Mesenchymal stem cell (in vitro differentiated cells and primary cell): ENCODE measurements around the gene KRTAP19-4. TPM values are rescaled to one million over a fixed set of nuclear protein-coding genes. Genes with fewer than 3 reads are reported as not detected.

ENCODE experiments used
- DNase-seq: peaks from one replicate; pipeline ENCODE4 v3.0.0-alpha.2; 2013
- H2AFZ ChIP-seq: one replicate; pipeline ENCODE4 v1.6.1; 2013; ENCODE audit warnings: low read depth, mild to moderate bottlenecking, control low read depth, inconsistent platforms, low read length, moderate library complexity
- H2AK5ac ChIP-seq: 2 replicates; pipeline ENCODE4 v1.6.1; 2013; ENCODE audit warnings: low read length, moderate library complexity, mild to moderate bottlenecking, inconsistent platforms; ENCODE audit not compliant: severe bottlenecking
- H2BK120ac ChIP-seq: one replicate; pipeline ENCODE4 v1.6.1; 2013; ENCODE audit warnings: low read depth, mild to moderate bottlenecking, inconsistent platforms, low read length, moderate library complexity
- H2BK12ac ChIP-seq, 2 experiments: one replicate each; pipeline ENCODE4 v1.6.1; 2013; ENCODE audit warnings: inconsistent platforms in 2 of 2, low read length in 2 of 2, mild to moderate bottlenecking in 2 of 2, moderate library complexity in 2 of 2, control low read depth in 1 of 2
- H2BK15ac ChIP-seq: one replicate; pipeline ENCODE4 v1.6.1; 2013; ENCODE audit warnings: mild to moderate bottlenecking, low read depth, inconsistent platforms; ENCODE audit not compliant: poor library complexity, severe bottlenecking
- H2BK5ac ChIP-seq: 2 replicates; pipeline ENCODE4 v1.6.1; 2013; ENCODE audit warnings: low read depth, mild to moderate bottlenecking, low read length, control low read depth, inconsistent platforms; ENCODE audit not compliant: poor library complexity, severe bottlenecking
- H3K14ac ChIP-seq, 2 experiments: one replicate each; pipeline ENCODE4 v1.6.1; 2013; ENCODE audit warnings: inconsistent platforms in 2 of 2, low read length in 2 of 2, control low read depth in 1 of 2, mild to moderate bottlenecking in 1 of 2, moderate library complexity in 1 of 2
- H3K18ac ChIP-seq, 2 experiments: one replicate each; pipeline ENCODE4 v1.6.1; 2013; ENCODE audit warnings: inconsistent platforms in 2 of 2, low read length in 2 of 2, control low read depth in 1 of 2, low read depth in 1 of 2, mild to moderate bottlenecking in 1 of 2
- H3K23ac ChIP-seq, 2 experiments: one replicate each; pipeline ENCODE4 v1.6.1; 2013; ENCODE audit warnings: inconsistent platforms in 2 of 2, low read length in 2 of 2, mild to moderate bottlenecking in 2 of 2, moderate library complexity in 2 of 2, control low read depth in 1 of 2
- H3K27ac ChIP-seq: 2 replicates; pipeline ENCODE4 v1.5.1; 2013; ENCODE audit warnings: mild to moderate bottlenecking, moderate library complexity, low read length, control low read depth, inconsistent platforms; ENCODE audit not compliant: poor library complexity, severe bottlenecking
- H3K27me3 ChIP-seq, 2 experiments: 2 replicates each; pipeline versions ENCODE4 v1.6.1 to v1.7.0; 2013; ENCODE audit warnings: low read length in 2 of 2, mild to moderate bottlenecking in 2 of 2, moderate library complexity in 2 of 2, control low read depth in 1 of 2, inconsistent platforms in 1 of 2; ENCODE audit not compliant: control insufficient read depth in 1 of 2, insufficient read depth in 1 of 2
- H3K36me3 ChIP-seq, 2 experiments: 2 replicates each; pipeline versions ENCODE4 v1.6.1 to v1.7.0; 2013; ENCODE audit warnings: low read length in 2 of 2, control low read depth in 1 of 2, inconsistent platforms in 1 of 2, low read depth in 1 of 2, mild to moderate bottlenecking in 1 of 2; ENCODE audit not compliant: insufficient read depth in 2 of 2, control insufficient read depth in 1 of 2
- H3K4ac ChIP-seq, 2 experiments: one replicate each; pipeline ENCODE4 v1.6.1; 2013; ENCODE audit warnings: inconsistent platforms in 2 of 2, low read length in 2 of 2, mild to moderate bottlenecking in 2 of 2, moderate library complexity in 2 of 2, control low read depth in 1 of 2, low read depth in 1 of 2
- H3K4me1 ChIP-seq: 2 replicates; pipeline ENCODE4 v1.6.1; 2013; ENCODE audit warnings: low read depth, low read length, control low read depth; ENCODE audit not compliant: control insufficient read depth, insufficient read depth
- H3K4me2 ChIP-seq: 2 replicates; pipeline ENCODE4 v1.6.1; 2013; ENCODE audit warnings: low read length, mild to moderate bottlenecking, inconsistent platforms; ENCODE audit not compliant: poor library complexity, severe bottlenecking
- H3K4me3 ChIP-seq, 2 experiments: 2 replicates each; pipeline versions ENCODE4 v1.5.1 to v1.7.0; 2013; ENCODE audit warnings: low read length in 2 of 2, mild to moderate bottlenecking in 2 of 2, control low read depth in 1 of 2, low read depth in 1 of 2; ENCODE audit not compliant: insufficient read depth in 1 of 2
- H3K79me1 ChIP-seq: replicated peaks from 2 replicates; pipeline ENCODE4 v1.6.1; 2013; ENCODE audit warnings: mild to moderate bottlenecking, control low read depth, low read length, inconsistent platforms; ENCODE audit not compliant: poor library complexity, severe bottlenecking
- H3K9ac ChIP-seq: 2 replicates; pipeline ENCODE4 v1.7.0; 2013; ENCODE audit warnings: mild to moderate bottlenecking, low read length, moderate library complexity
- H3K9me3 ChIP-seq: 2 replicates; pipeline ENCODE4 v1.7.0; 2013; ENCODE audit warnings: mild to moderate bottlenecking, low read length; ENCODE audit not compliant: control insufficient read depth
- H4K8ac ChIP-seq: one replicate; pipeline ENCODE4 v1.6.1; 2013; ENCODE audit warnings: inconsistent platforms, mild to moderate bottlenecking, low read length, moderate library complexity
- H4K91ac ChIP-seq: one replicate; pipeline ENCODE4 v1.6.1; 2013; ENCODE audit warnings: mild to moderate bottlenecking, low read length, inconsistent platforms
- WGBS: methylation state at CpG from one replicate; pipeline ENCODE4 v1.1.7; 2013; ENCODE audit warnings: mixed read lengths; 5-methylcytosine and 5-hydroxymethylcytosine counted together
- small RNA-seq: library from polyadenylated mRNA; stranded (forward); fragments of <200 nt; extraction: miRNeasy Mini kit (QIAGEN cat#:217004); gene quantifications from one replicate; pipeline ENCODE3, GENCODE V24; 2013; ENCODE audit warnings: low read depth

Gene KRTAP19-4

GRCh38 chr21:30447056-30447455, 49.9 kb downstream of the KRTAP19-4 start:
- no peak overlapping the region for H2BK15ac ChIP-seq
- no peak overlapping the region for H3K23ac ChIP-seq
- no peak overlapping the region for H4K8ac ChIP-seq
- H4K91ac ChIP-seq = no peak overlapping the region
- no peak for DNase-seq
- no peak overlapping the region for H2BK5ac ChIP-seq
- H3K14ac ChIP-seq = no peak overlapping the region
- H3K9ac ChIP-seq = no peak overlapping the region
- no peak overlapping the region for H3K4me3 ChIP-seq
- 53% methylated on average over 4 of the region's 4 CpGs for WGBS
- H2BK12ac ChIP-seq = no peak overlapping the region
- no peak overlapping the region for H3K18ac ChIP-seq
- H3K79me1 ChIP-seq = no peaks in the 10 kb centered on the region
- H3K27ac ChIP-seq = no peak overlapping the region
- H3K36me3 ChIP-seq = no peaks in the 10 kb centered on the region
- no peak overlapping the region for H2AFZ ChIP-seq
- no peaks in the 10 kb centered on the region for H3K4me1 ChIP-seq
- no peak overlapping the region for H2BK120ac ChIP-seq
- H3K9me3 ChIP-seq = no peaks in the 10 kb centered on the region
- no peak overlapping the region for H3K4ac ChIP-seq
- H3K4me2 ChIP-seq = no peak overlapping the region
- H3K27me3 ChIP-seq = no peaks in the 10 kb centered on the region
- no peak overlapping the region for H2AK5ac ChIP-seq

Small RNA genes lying within 50 kb of the gene (small RNA-seq; reads per million reads assigned to genes)
- not detected for gene AP000567.1
- gene KRTAP19-10P = not detected
- not detected for gene KRTAP19-11P
- not detected for gene KRTAP19-9P
